ENCODE data around the gene NAA25.
"Not testable (repeated sequence)": the region's sequence is repeated elsewhere in the genome, so short reads cannot be mapped to it uniquely, and the experiment has no call there.

The NAA25 gene

DNA sequence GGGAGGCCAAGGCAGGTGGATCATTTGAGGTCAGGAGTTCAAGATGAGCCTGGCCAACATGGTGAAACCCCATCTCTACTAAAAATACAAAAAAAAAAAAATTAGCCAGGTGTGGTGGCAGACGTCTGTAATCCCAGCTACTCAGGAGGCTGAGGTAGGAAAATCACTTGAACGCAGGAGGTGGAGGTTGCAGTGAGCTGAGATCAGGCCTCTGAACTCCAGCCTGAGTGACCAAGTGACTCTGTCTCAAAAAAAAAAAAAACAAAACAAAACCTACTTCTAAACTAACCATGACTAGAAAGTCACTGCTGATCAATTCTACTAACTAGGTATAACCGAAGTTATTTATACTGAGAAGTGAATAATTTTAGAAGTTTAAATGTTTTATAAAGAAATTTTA, 99.0 kb downstream of the NAA25 start:
- not testable (repeated sequence) for DNase-seq (ENCODE audit: low spot score)

DNA sequence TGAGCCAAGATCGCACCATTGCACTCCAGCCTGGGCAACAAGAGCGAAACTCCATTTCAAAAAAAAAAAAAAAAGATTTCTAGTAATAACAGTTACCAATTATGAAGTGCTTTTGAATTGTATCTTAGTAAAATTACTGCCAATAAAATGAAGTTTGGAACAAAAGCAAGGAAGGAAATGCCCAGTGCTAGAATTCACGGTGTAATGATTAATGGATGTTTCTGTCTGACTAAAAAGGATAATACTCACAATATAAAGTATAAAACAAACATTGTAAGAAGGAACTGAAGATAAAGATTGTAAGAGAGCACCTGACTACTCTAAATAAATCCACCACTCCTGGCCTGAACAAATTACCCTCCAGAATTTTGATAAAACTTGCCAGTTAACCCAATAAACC, 99.7 kb downstream of the NAA25 start:
- no peak for DNase-seq (ENCODE audit: low spot score)

DNA sequence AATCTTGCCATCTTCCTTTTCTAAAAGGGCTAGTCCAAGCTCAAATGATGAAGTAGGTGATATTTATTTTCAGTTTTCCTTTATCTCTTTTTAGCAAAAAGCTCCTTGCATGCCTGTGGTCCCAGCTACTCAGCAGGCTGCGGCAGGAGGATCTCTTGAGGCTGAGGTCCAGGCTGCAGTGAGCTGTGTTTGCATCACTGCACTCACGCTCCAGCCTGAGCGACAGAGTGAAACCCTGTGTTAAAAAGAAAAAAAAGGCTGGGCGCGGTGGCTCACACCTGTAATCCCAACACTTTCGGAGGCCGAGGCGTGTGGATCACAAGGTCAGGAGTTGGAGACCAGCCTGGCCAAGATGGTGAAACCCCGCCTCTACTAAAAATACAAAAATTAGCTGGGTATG, 100.6 kb downstream of the NAA25 start:
- DNase-seq (ENCODE audit: low spot score), result no peak

- DNase-seq (ENCODE audit: low spot score), result peak; percentile 19
Measured at GRCh38 chr12:112005419-112006395, 102.9 kb downstream of the NAA25 start.

GRCh38 chr12:112004041-112004440, 104.5 kb downstream of the NAA25 start:
- no peak for DNase-seq (ENCODE audit: low spot score)

GRCh38 chr12:112001576-112001975, 107.0 kb downstream of the NAA25 start:
- DNase-seq (ENCODE audit: low spot score), result no peak

- no peak for DNase-seq (ENCODE audit: low spot score)
Measured at GRCh38 chr12:112000820-112001219, 107.8 kb downstream of the NAA25 start.

DNA sequence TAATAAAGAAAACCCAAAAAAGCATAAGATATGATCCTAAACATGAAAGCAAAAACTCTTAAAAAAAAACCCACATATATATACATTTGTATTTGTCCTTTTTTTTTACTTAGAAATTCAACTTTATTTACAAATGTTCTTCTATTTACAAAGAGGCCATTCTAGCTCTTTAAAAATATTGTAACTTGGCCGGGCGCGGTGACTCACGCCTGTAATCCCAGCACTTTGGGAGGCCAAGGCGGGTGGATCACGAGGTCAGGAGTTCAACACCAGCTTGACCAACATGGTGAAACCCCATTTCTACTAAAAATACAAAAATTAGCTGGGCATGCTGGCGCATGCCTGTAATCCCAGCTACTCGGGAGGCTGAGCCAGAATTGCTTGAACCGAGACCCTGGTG, 109.5 kb downstream of the NAA25 start:
- DNase-seq (ENCODE audit: low spot score), result not testable (repeated sequence)

DNA sequence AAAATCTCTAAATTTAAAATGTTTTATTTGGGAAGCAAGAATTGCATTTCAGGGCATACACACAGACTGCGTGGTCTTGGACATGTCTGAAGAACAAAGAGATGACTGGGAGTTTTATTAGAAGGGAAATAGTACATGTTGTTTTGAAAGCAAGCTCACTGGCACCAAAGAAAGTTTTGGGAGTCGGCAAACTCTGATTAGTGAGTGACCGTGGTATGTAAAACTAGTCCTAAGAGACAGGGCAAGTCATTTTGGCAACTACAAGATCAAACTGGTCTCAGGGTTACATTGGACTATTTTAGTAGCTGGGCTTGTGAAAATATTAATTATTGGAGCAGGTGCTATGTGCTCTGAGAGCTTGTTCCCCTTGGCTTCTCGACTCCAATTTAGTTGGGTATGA, 110.6 kb downstream of the NAA25 start:
- no peak for DNase-seq (ENCODE audit: low spot score)

DNA sequence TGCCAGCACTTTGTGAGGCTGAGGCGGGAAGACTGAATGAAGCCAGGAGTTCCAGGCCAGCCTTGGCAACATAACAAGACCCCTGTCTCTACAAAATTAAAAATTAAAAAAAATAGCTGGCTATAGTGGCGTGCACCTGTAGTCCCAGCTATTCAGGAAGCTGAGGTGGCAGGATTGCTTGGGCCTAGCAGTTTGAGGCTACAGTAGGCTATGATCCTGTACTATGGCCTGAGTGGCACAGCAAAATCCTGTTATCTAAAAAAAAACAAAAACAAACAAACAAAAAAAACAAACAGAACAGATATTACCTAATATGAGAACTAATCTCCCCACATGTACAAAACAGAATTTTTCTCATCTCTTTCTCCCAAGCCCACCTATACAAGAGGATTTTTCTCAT, 111.3 kb downstream of the NAA25 start:
- DNase-seq (ENCODE audit: low spot score), result no peak

GRCh38 chr12:111995782-111996480, 112.7 kb downstream of the NAA25 start:
- no peak for DNase-seq (ENCODE audit: low spot score)

GRCh38 chr12:111994211-111995111, 114.1 kb downstream of the NAA25 start:
- DNase-seq (ENCODE audit: low spot score), result not testable (repeated sequence)

GRCh38 chr12:111993292-111994150, 115.1 kb downstream of the NAA25 start:
- DNase-seq (ENCODE audit: low spot score), result no peak

DNA sequence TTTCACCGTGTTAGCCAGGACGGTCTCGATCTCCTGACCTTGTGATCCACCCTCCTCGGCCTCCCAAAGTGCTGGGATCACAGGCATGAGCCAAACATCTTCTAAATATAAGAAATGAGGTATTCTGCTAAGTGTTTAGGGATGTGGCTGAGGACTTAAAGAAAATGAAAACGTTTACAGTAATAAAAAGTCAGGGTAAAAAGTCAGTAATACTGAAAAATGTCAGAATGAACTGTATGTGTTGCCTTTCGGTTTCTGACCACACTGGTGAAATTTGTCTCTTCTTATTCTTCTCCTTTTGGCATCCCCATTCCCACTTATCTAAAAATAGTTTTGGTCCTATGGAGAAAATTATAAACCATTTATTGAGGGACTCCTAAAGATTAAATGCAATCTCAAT, 116.1 kb downstream of the NAA25 start:
- DNase-seq (ENCODE audit: low spot score), result no peak

DNA sequence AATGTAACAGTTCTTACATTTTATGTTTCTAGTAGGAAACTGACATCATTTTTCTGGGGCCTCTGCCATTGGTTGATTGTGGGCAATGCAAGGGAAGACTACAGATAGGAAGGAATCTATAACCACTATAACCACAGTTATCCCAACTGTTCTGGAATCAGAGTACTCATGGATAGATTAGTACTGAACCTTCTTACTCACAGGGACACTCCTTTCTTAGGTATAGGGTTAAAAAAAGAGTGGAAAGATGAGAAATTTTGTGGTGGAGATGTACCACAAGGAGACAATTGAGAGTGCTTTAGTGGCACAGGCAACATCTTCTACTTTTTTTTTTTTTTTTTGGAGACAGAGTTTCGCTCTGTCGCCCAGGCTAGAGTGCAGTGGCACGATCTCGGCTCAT, 116.6 kb downstream of the NAA25 start:
- DNase-seq (ENCODE audit: low spot score), result peak; percentile 14

- no peak for DNase-seq (ENCODE audit: low spot score)
Measured at GRCh38 chr12:111991535-111991934, 117.0 kb downstream of the NAA25 start.

DNA sequence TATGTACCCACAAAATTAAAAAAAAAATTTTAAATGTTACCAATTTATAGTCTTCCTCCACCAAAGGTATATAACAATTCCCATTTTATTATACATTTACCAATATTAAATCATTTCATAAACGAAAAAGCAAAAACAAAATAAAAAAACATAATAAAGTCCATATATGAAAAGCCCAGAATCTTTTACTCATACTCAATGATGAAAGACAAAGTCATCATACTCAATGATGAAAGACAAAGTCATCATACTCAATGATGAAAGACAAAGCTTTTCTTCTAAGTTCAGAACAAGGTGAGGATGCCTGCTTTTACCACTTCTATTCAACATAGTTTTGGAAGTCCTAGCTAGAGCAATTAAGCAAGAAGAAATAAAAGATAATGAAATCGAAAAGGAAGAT, 123.8 kb downstream of the NAA25 start:
- no peak for DNase-seq (ENCODE audit: low spot score)

GRCh38 chr12:111981987-111982386, 126.6 kb downstream of the NAA25 start:
- DNase-seq (ENCODE audit: low spot score), result no peak

GRCh38 chr12:111980598-111980997, 128.0 kb downstream of the NAA25 start:
- DNase-seq (ENCODE audit: low spot score), result no peak

- no peak for DNase-seq (ENCODE audit: low spot score)
Measured at GRCh38 chr12:111978545-111978944, 130.0 kb downstream of the NAA25 start.

DNA sequence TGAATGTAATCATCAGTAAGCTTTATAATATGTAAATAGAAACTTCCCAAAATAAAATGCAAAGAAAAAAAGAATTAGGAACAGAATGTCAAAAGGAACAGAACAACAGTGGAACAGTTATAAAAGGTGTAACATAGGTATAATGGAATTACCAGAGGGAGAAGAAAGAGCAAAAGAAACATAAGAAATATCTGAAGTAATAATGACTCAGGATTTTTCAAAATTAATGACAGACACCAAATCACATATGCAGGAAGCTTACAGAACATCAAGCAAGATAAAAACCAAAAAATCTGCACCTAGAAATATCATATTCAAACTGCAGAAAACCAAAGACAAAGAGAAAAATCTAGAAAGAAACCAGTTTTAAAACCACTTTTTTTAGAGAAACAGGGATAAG, 131.7 kb downstream of the NAA25 start:
- DNase-seq (ENCODE audit: low spot score), result no peak

All from GM03348 (cell line).